Stomach smooth muscle (tissue), 2 donors: ENCODE data around the gene KATNIP.

Experiments
- H3K27ac ChIP-seq: one replicate; pipeline ENCODE4 v1.7.0; 2013; ENCODE audit warnings: mild to moderate bottlenecking, low read length, inconsistent platforms
- H3K27me3 ChIP-seq, 2 donors: one replicate each; pipeline ENCODE4 v1.7.0; 2013; ENCODE audit warnings: low read length in 2 of 2; ENCODE audit not compliant: insufficient read depth in 2 of 2, control insufficient read depth in 1 of 2
- H3K36me3 ChIP-seq, 2 donors: one replicate each; pipeline ENCODE4 v1.7.0; 2013; ENCODE audit warnings: low read length in 2 of 2; ENCODE audit not compliant: control insufficient read depth in 2 of 2, insufficient read depth in 2 of 2
- H3K4me1 ChIP-seq: one replicate; pipeline ENCODE4 v1.7.0; 2013; ENCODE audit warnings: low read length; ENCODE audit not compliant: control insufficient read depth, insufficient read depth
- H3K4me3 ChIP-seq, 2 donors: one replicate each; pipeline ENCODE4 v1.7.0; 2013; ENCODE audit warnings: low read length in 2 of 2
- H3K9ac ChIP-seq, 2 donors: one replicate each; pipeline ENCODE4 v1.7.0; 2013; ENCODE audit warnings: low read length in 2 of 2, mild to moderate bottlenecking in 1 of 2
- H3K9me3 ChIP-seq, 2 donors: one replicate each; pipeline ENCODE4 v1.7.0; 2013; ENCODE audit warnings: low read length in 2 of 2; ENCODE audit not compliant: control insufficient read depth in 2 of 2
- donor health status: healthy.
- donor health status: Pancreatic carcinoma.

The KATNIP gene

GRCh38 chr16:27582883-27583282 is 32.9 kb downstream of the KATNIP start:
- Histone ChIP-seq H3K27me3 (no peaks in the 10 kb centered on the region), H3K27ac (no peak overlapping the region), H3K9ac (no peak overlapping the region), H3K4me3 (no peak overlapping the region), H3K9me3 (no peaks in the 10 kb centered on the region), H3K4me1 (peaks cover 9% of the 10 kb centered on the region), H3K36me3 (no peaks in the 10 kb centered on the region)

GRCh38 chr16:27583634-27584033 is 33.7 kb downstream of the KATNIP start:
- H3K4me3 ChIP-seq: no peak overlapping the region
- no peaks in the 10 kb centered on the region for H3K36me3 ChIP-seq
- no peak overlapping the region for H3K9ac ChIP-seq
- no peaks in the 10 kb centered on the region for H3K27me3 ChIP-seq
- H3K4me1 ChIP-seq: peaks cover 4% of the 10 kb centered on the region
- H3K27ac ChIP-seq: no peak overlapping the region
- H3K9me3 ChIP-seq: no peaks in the 10 kb centered on the region

DNA sequence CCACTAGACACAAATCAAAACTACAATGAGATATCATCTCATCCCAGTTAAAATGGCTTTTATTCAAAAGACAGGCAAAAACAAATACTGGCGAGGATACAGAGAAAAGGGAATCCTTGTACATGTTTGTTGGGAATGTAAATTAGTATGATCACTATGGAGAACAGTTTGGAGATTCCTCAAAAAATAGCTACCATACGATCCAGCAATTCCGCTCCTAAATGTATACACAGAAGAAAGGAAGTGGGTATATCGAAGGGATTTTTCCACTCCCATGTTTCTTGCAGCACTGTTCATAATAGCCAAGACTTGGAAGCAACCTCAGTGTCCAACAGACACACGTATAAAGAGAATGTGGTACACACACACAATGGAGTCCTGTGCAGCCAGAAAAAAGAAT is 35.3 kb downstream of the KATNIP start:
- no peak overlapping the region for H3K27ac ChIP-seq
- H3K4me3 ChIP-seq: no peak overlapping the region
- no peaks in the 10 kb centered on the region for H3K36me3 ChIP-seq
- H3K9ac ChIP-seq: no peak overlapping the region
- H3K9me3 ChIP-seq: peaks cover 0 to 3% of the 10 kb centered on the region in 2 donors
- no peaks in the 10 kb centered on the region for H3K4me1 ChIP-seq
- H3K27me3 ChIP-seq: no peaks in the 10 kb centered on the region

DNA sequence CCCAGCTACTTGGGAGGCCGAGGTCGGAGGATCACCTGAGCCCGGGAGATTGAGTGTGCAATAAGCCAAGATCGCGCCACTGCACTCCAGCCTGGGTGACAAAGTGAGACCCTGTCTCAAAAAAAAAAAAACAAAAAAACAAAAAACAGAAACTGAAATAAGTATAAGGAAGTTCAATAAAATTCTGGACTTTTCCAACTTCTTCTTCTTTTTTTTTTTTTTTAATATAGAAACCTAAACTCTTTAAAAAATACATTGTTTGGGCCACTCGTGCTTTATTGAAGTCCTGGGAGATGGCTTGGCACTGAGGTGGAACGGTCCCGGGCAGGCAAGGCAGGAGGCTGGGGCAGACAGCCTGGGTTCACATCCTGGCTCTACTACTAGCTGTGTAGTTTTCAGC is 36.8 kb downstream of the KATNIP start:
- H3K9me3 ChIP-seq: peaks cover 0 to 3% of the 10 kb centered on the region in 2 donors
- H3K4me1 ChIP-seq: no peaks in the 10 kb centered on the region
- H3K9ac ChIP-seq: no peak overlapping the region
- H3K27me3 ChIP-seq: no peaks in the 10 kb centered on the region
- H3K27ac ChIP-seq: no peak overlapping the region
- H3K36me3 ChIP-seq: no peaks in the 10 kb centered on the region
- H3K4me3 ChIP-seq: no peak overlapping the region

DNA sequence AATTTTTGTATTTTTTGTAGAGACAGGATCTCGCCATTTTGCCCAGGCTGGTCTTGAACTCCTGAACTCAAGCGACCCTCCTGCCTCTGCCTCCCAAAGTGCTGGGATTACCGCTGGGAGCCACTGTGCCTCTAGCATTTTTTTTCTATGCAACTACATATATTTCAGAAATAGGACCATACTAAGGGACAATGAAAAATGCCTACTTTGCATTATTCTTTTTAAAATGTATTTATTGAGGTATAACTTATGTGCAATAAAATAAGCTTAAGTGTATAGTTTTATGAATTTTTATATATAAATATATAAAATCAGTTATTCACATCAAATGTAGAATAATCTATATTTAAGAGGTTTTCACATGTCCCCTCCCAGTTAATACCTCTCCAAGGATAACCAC is 38.1 kb downstream of the KATNIP start:
- H3K36me3 ChIP-seq: no peaks in the 10 kb centered on the region
- H3K9me3 ChIP-seq: peaks cover 0 to 3% of the 10 kb centered on the region in 2 donors
- no peaks in the 10 kb centered on the region for H3K27me3 ChIP-seq
- H3K9ac ChIP-seq: no peak overlapping the region
- H3K4me3 ChIP-seq: no peak overlapping the region
- H3K27ac ChIP-seq: no peak overlapping the region
- no peaks in the 10 kb centered on the region for H3K4me1 ChIP-seq

DNA sequence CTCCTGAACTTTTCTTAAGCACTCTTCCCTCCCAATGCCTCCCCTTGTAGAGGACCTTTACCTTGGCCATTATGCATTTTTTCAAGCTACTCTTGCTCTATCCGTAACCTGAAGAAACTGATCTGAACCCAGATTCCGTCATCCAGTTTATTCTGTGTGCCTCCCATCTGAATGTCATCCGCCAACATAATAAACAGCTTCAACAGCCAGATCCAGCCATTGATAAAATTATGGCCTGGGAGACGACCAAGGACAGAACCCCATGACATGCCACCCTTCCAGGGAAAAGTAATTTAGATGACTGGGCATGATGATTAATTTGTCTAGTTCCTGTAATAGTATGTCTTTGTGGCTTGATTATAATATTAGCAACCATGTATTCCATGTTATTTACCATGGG is 41.9 kb downstream of the KATNIP start:
- H3K27ac ChIP-seq: no peak overlapping the region
- H3K9ac ChIP-seq: no peak overlapping the region
- no peak overlapping the region for H3K4me3 ChIP-seq
- no peaks in the 10 kb centered on the region for H3K27me3 ChIP-seq
- H3K9me3 ChIP-seq: peaks cover 0 to 3% of the 10 kb centered on the region in 2 donors
- H3K4me1 ChIP-seq: no peaks in the 10 kb centered on the region
- no peaks in the 10 kb centered on the region for H3K36me3 ChIP-seq

DNA sequence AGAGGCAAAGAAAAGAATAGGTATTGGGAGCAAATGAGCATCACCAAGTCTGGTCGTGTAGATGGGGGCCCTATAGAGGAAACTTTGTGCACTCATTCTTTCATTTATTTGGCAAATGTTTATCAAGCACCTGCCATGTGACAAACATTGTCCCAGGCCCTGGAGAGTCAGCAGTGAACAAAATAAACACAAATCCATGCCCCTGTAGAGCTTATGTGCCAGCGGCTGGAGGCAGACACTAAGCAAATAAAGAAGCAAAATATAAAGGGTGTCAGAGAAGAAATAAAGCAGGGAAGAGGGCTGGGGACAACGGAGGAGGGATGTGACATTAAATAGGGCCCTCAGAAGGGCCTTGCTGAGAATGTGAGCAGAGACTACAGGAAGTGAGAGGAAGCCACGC is 45.5 kb downstream of the KATNIP start:
- H3K4me3 ChIP-seq: no peak overlapping the region
- H3K36me3 ChIP-seq: peaks cover 0 to 2% of the 10 kb centered on the region in 2 donors
- no peaks in the 10 kb centered on the region for H3K27me3 ChIP-seq
- no peaks in the 10 kb centered on the region for H3K4me1 ChIP-seq
- H3K27ac ChIP-seq: no peak overlapping the region
- no peaks in the 10 kb centered on the region for H3K9me3 ChIP-seq
- no peak overlapping the region for H3K9ac ChIP-seq

DNA sequence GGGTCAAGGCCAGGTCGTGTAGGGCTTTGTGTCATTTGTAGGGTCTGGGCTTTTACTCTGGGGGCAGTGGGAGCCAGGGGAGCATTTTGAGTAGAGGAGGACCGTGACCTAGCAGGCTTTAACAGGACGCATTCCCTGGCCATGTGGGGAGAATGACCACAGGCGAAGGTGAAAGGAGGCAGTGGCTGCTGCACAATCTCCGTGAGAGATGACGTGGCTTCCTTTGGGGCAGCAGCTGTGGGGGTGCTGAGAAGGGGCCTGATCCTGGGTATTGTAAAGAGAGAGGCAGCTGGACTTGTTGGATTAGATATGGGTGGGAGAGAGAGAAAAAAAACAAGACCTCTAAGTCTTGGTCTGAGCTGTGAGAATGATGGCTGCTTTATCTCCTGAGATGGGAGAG is 46.0 kb downstream of the KATNIP start:
- peaks cover 0 to 2% of the 10 kb centered on the region in 2 donors for H3K36me3 ChIP-seq
- no peaks in the 10 kb centered on the region for H3K9me3 ChIP-seq
- no peak overlapping the region for H3K27ac ChIP-seq
- H3K27me3 ChIP-seq: no peaks in the 10 kb centered on the region
- H3K9ac ChIP-seq: no peak overlapping the region
- H3K4me1 ChIP-seq: no peaks in the 10 kb centered on the region
- no peak overlapping the region for H3K4me3 ChIP-seq

- Histone ChIP-seq H3K36me3 (peaks cover 0 to 2% of the 10 kb centered on the region in 2 donors), H3K27me3 (no peaks in the 10 kb centered on the region), H3K4me1 (no peaks in the 10 kb centered on the region), H3K27ac (no peak overlapping the region), H3K4me3 (no peak overlapping the region), H3K9me3 (no peaks in the 10 kb centered on the region), H3K9ac (no peak overlapping the region)
Measured at GRCh38 chr16:27596411-27596810, 46.5 kb downstream of the KATNIP start.

GRCh38 chr16:27597361-27597760 is 47.4 kb downstream of the KATNIP start:
- H3K27me3 ChIP-seq: no peaks in the 10 kb centered on the region
- no peaks in the 10 kb centered on the region for H3K4me1 ChIP-seq
- H3K4me3 ChIP-seq: no peak overlapping the region
- H3K27ac ChIP-seq: no peak overlapping the region
- H3K36me3 ChIP-seq: peaks cover 0 to 2% of the 10 kb centered on the region in 2 donors
- no peak overlapping the region for H3K9ac ChIP-seq
- H3K9me3 ChIP-seq: no peaks in the 10 kb centered on the region

GRCh38 chr16:27598220-27598619 is 48.3 kb downstream of the KATNIP start:
- H3K27me3 ChIP-seq: no peaks in the 10 kb centered on the region
- no peaks in the 10 kb centered on the region for H3K9me3 ChIP-seq
- H3K36me3 ChIP-seq: peaks cover 0 to 2% of the 10 kb centered on the region in 2 donors
- no peak overlapping the region for H3K9ac ChIP-seq
- H3K4me3 ChIP-seq: no peak overlapping the region
- H3K27ac ChIP-seq: no peak overlapping the region
- no peaks in the 10 kb centered on the region for H3K4me1 ChIP-seq
